BJ (cell line): ENCODE results near the gene GIN1. TPM values are rescaled to one million over a fixed set of nuclear protein-coding genes. Genes with fewer than 3 reads are reported as not detected.
"Not testable (repeated sequence)": the region's sequence is repeated elsewhere in the genome, so short reads cannot be mapped to it uniquely, and the experiment has no call there.

ENCODE experiments used
- CTCF ChIA-PET: fragments of 350-600 bp; formaldehyde crosslinking; extraction: SDS; loops from one replicate; lab custom pipeline; 2021; ENCODE audit warnings: antibody characterized with exemption, inconsistent platforms; lab: Yijun Ruan, JAX
- POLR2A ChIA-PET: fragments of 300-600 bp; sonication (Branson Sonifier 250); formaldehyde crosslinking; extraction: SDS; loops from one replicate; lab custom pipeline; 2021; ENCODE audit warnings: antibody characterized with exemption; lab: Charles Lee
- DNase-seq: peaks from one replicate; pipeline ENCODE4 v3.0.0-alpha.2; 2011; ENCODE audit warnings: low read depth
- H3K27me3 ChIP-seq: 2 replicates; pipeline ENCODE4 v1.6.0; 2011; ENCODE audit warnings: low read length; ENCODE audit not compliant: control insufficient read depth, insufficient read depth
- H3K36me3 ChIP-seq: 2 replicates; pipeline ENCODE4 v1.5.1; 2011; ENCODE audit warnings: low read length; ENCODE audit not compliant: control insufficient read depth, insufficient read depth
- H3K4me3 ChIP-seq: 2 replicates; pipeline ENCODE4 v1.5.1; 2011; ENCODE audit warnings: low read depth, mild to moderate bottlenecking, control low read depth, low read length
- CTCF ChIP-seq: IDR thresholded peaks from 2 replicates; pipeline ENCODE4 v1.5.1; 2011; ENCODE audit warnings: low read depth, mild to moderate bottlenecking, control low read depth, inconsistent platforms, low read length, moderate library complexity; ENCODE audit not compliant: insufficient read depth
- polyA plus RNA-seq: library from polyadenylated mRNA; depleted of rRNA; stranded (reverse); fragments of >200 nt; gene quantifications from 2 replicates; pipeline ENCODE4 v1.2.3, GENCODE V29; 2011

Gene GIN1
- polyA plus RNA-seq, 1 experiment = 1.6 TPM

GRCh38 chr5:103145196-103145595 is 25.3 kb upstream of the GIN1 start:
- H3K36me3 ChIP-seq = peaks cover 1% of the 10 kb centered on the region; the same call in 1 of the 2 replicates
- DNase-seq = no peak
- H3K4me3 ChIP-seq = no peak overlapping the region
- ChIA-PET POLR2A (no interaction called here), CTCF (no interaction called here)
- no peak for TF ChIP-seq CTCF
- no peaks in the 10 kb centered on the region for H3K27me3 ChIP-seq

GRCh38 chr5:103142132-103142531 is 22.2 kb upstream of the GIN1 start:
- H3K4me3 ChIP-seq, POLR2A ChIA-PET, CTCF ChIA-PET: not testable (repeated sequence)

GRCh38 chr5:103139264-103139865 is 19.4 kb upstream of the GIN1 start:
- ChIA-PET CTCF (interaction anchor here (0.6 to 2.5 kb wide), 26 partner anchors 10 to 1197 kb away, joined by 3 to 20 read pairs (median 4); partner anchors contain the start of genes GIN1 and PPIP5K2), POLR2A (no interaction called here)
- no peak for DNase-seq
- no peaks in the 10 kb centered on the region for H3K27me3 ChIP-seq
- peaks cover 1% of the 10 kb centered on the region; the same call in 1 of the 2 replicates for H3K36me3 ChIP-seq
- no peak overlapping the region for H3K4me3 ChIP-seq
- peak; percentile 95 for TF ChIP-seq CTCF

More at GRCh38 chr5:103142132-103142531, 22.2 kb upstream of the GIN1 start:
- not testable (repeated sequence) for H3K36me3 ChIP-seq, H3K27me3 ChIP-seq, DNase-seq

GRCh38 chr5:103138202-103138690 is 18.3 kb upstream of the GIN1 start:
- no peak for DNase-seq
- Histone ChIP-seq H3K4me3 (no peak overlapping the region), H3K27me3 (no peaks in the 10 kb centered on the region), H3K36me3 (peaks cover 1% of the 10 kb centered on the region; the same call in 1 of the 2 replicates)
- no peak for TF ChIP-seq CTCF
- POLR2A ChIA-PET = no interaction called here
- CTCF ChIA-PET = interaction anchor here (1.1 to 2.5 kb wide), 8 partner anchors 9 to 557 kb away, joined by 3 to 20 read pairs (median 6); partner anchors contain the start of genes GIN1 and PPIP5K2

GRCh38 chr5:103135461-103135860 is 15.5 kb upstream of the GIN1 start:
- DNase-seq = no peak
- Histone ChIP-seq H3K36me3 (no peaks in the 10 kb centered on the region), H3K4me3 (no peak overlapping the region), H3K27me3 (no peaks in the 10 kb centered on the region)
- CTCF ChIA-PET = interaction anchor here (1.4 kb wide), 1 partner anchor 16 kb away, joined by 3 read pairs; the partner anchor contains the start of genes GIN1 and PPIP5K2
- TF ChIP-seq CTCF = no peak
- POLR2A ChIA-PET = no interaction called here
